ENCODE measurements around the gene SERGEF.

GRCh38 chr11:17865765-17866428, 146.9 kb downstream of the SERGEF start:
- TF ChIP-seq CTCF (IDR thresholded peaks at IDR 0.05; ENCODE audit: insufficient read depth, low read length, poor library complexity, severe bottlenecking) (no peak), EZH2phosphoT487 (conservative IDR thresholded peaks at IDR 0.05; ENCODE audit: low read length) (no peak)
